ENCODE results near the gene PGAP2. TPM values are rescaled to one million over a fixed set of nuclear protein-coding genes. Genes with fewer than 3 reads are reported as not detected.
A peak's percentile ranks its signal among the peaks of the same experiment; 100 is the strongest.

Gene PGAP2
- total and polyA plus RNA-seq, 2 of the 13 experiments (the other 11 are each of a cell fraction or from before 2014, with no cell fraction given), result 21.5 to 47.8 TPM

GRCh38 chr11:3840004-3840869 lies 31.9 kb downstream of the PGAP2 start:
- ChIA-PET CTCF (ENCODE audit: low intra/inter-chr PET ratio, low total read pairs) (no interaction called here), POLR2A (interaction anchor here (0.5 to 4.8 kb wide), 7 partner anchors 9 to 213 kb away, joined by 3 to 42 read pairs (median 6); partner anchors contain the start of genes NUP98, PGAP2 and STIM1)
- H3K27me3 ChIP-seq (ENCODE audit: control insufficient read depth in 1 of 2, insufficient read depth in 2 of 2, low read length in 2 of 2), result no peaks in the 10 kb centered on the region; a peak in 1 of 5 replicates
- H3K27ac ChIP-seq (ENCODE audit: extremely low read length, insufficient read depth, low read length), result peak overlapping the region; percentile 61
- BruUV-seq (replicated peaks), result no TSS peak
- intact Hi-C loops (cut with micrococcal nuclease; ENCODE audit: unreplicated experiment), result loop anchor here (2.0 kb wide), 2 partner anchors 15 to 31 kb away; partner anchors contain the start of genes PGAP2 and STIM1
- DNase-seq (ENCODE audit: low spot score), result no peak
- peak overlapping the region; percentile 79 to 84 (median 83) for H3K4me3 ChIP-seq (replicated peaks in 1 of 3; ENCODE audit: insufficient read depth in 1 of 3, low read depth in 2 of 3, low read length in 3 of 3)
- peak overlapping the region; percentile 9 for H2AFZ ChIP-seq (ENCODE audit: low read length)
- H3K9ac ChIP-seq (ENCODE audit: insufficient read depth, low read depth, low read length), result peak overlapping the region; percentile 73
- H3K9me3 ChIP-seq (ENCODE audit: low read length), result no peaks in the 10 kb centered on the region
- H3K36me3 ChIP-seq (replicated peaks in 1 of 2; ENCODE audit: control insufficient read depth in 1 of 2, insufficient read depth in 2 of 2, low read length in 2 of 2), result no peaks in the 10 kb centered on the region; a peak in 1 of 5 replicates
- no peak for FAIRE-seq
- in situ Hi-C loops (cut with HindIII; ENCODE audit: extremely low pct_ligation_motif_present, low pct_unique_long_range_greater_than_20kb), result no loop called here
- H3K79me2 ChIP-seq (ENCODE audit: insufficient read depth, low read length), result peaks cover 23% of the 10 kb centered on the region
- 5% methylated on average over 14 of the region's 46 CpGs for WGBS (ENCODE audit: low lambda C conversion rate)
- ATAC-seq, result peak; percentile 67
- peaks cover 51% of the 10 kb centered on the region for H3K4me1 ChIP-seq (ENCODE audit: insufficient read depth, low read length)
- H3K4me2 ChIP-seq (ENCODE audit: low read depth, low read length), result peak overlapping the region; percentile 97
- H4K20me1 ChIP-seq (ENCODE audit: insufficient read depth, low read length), result peaks cover 5% of the 10 kb centered on the region; the same call in 1 of the 2 replicates
- 0 out of 4 replicates have a peak, but pooled peaks of 1 of the 2 experiments have one; percentile 14 for TF ChIP-seq HMGXB4 (CRISPR knock-in tag; IDR thresholded peaks at IDR 0.05; ENCODE audit: borderline replicate concordance in 1 of 2, low read depth in 1 of 2)
- no peak for TF ChIP-seq MTERF4 (CRISPR knock-in tag; IDR thresholded peaks at IDR 0.05)
- 0 out of 2 replicates have a peak, but pooled peaks have one; percentile 44 for TF ChIP-seq MAZ (IDR thresholded peaks at IDR 0.05; ENCODE audit: borderline replicate concordance, low read depth, low read length)
- 0 out of 2 replicates have a peak, but pooled peaks have one; percentile 36 for TF ChIP-seq MAZ (CRISPR knock-in tag; IDR thresholded peaks at IDR 0.05; ENCODE audit: low read depth)
- 0 out of 3 replicates have a peak, but pooled peaks have one; percentile 0 for TF ChIP-seq MXI1 (IDR thresholded peaks at IDR 0.05; ENCODE audit: borderline replicate concordance, low read depth, low read length)
- peak; percentile 39 for TF ChIP-seq ZNF883 (CRISPR knock-in tag; IDR thresholded peaks at IDR 0.05; ENCODE audit: not compliant biosample characterization)
- no peak for TF ChIP-seq DNMT3B (CRISPR knock-in tag; conservative IDR thresholded peaks at IDR 0.05)
- TF ChIP-seq SP140L (CRISPR knock-in tag; IDR thresholded peaks at IDR 0.05; ENCODE audit: borderline replicate concordance), result no peak
- no peak for TF ChIP-seq ZNF530 (CRISPR knock-in tag; IDR thresholded peaks at IDR 0.05; ENCODE audit: low read depth)
- TF ChIP-seq ZNF460 (CRISPR knock-in tag; IDR thresholded peaks at IDR 0.05; ENCODE audit: borderline replicate concordance), result no peak
- TF ChIP-seq ZNF784 (CRISPR knock-in tag; IDR thresholded peaks at IDR 0.05; ENCODE audit: borderline replicate concordance), result 0 out of 2 replicates have a peak, but pooled peaks have one; percentile 59
- 0 out of 2 replicates have a peak, but pooled peaks have one; percentile 35 for TF ChIP-seq ZNF770 (CRISPR knock-in tag; IDR thresholded peaks at IDR 0.05)
- TF ChIP-seq GLI4 (CRISPR knock-in tag; IDR thresholded peaks at IDR 0.05; ENCODE audit: borderline replicate concordance), result 0 out of 2 replicates have a peak, but pooled peaks have one; percentile 31
- TF ChIP-seq PRPF4 (IDR thresholded peaks at IDR 0.05; ENCODE audit: low read depth, low read length, poor library complexity, severe bottlenecking), result no peak
- no peak for TF ChIP-seq NR3C1 (CRISPR knock-in tag; IDR thresholded peaks at IDR 0.05)

Data from HepG2 (cell line).